GM12865 (cell line): ENCODE data around the gene SRP14.
A peak's percentile ranks its signal among the peaks of the same experiment; 100 is the strongest.

Experiments
- DNase-seq: peaks from one replicate; pipeline ENCODE4 v3.0.0; 2010; ENCODE audit warnings: low read depth
- H3K4me3 ChIP-seq: 2 replicates; pipeline ENCODE4 v1.5.1; 2011; ENCODE audit warnings: mild to moderate bottlenecking, low read depth, low read length, control low read depth
- TF ChIP-seq, protein P1 (sequence below): IDR thresholded peaks from 2 replicates; pipeline ENCODE4 v1.5.1; 2011; ENCODE audit warnings: low read length, control low read depth, low read depth, inconsistent platforms; ENCODE audit not compliant: insufficient read depth; ENCODE audit errors: missing control alignments

The SRP14 gene

DNA sequence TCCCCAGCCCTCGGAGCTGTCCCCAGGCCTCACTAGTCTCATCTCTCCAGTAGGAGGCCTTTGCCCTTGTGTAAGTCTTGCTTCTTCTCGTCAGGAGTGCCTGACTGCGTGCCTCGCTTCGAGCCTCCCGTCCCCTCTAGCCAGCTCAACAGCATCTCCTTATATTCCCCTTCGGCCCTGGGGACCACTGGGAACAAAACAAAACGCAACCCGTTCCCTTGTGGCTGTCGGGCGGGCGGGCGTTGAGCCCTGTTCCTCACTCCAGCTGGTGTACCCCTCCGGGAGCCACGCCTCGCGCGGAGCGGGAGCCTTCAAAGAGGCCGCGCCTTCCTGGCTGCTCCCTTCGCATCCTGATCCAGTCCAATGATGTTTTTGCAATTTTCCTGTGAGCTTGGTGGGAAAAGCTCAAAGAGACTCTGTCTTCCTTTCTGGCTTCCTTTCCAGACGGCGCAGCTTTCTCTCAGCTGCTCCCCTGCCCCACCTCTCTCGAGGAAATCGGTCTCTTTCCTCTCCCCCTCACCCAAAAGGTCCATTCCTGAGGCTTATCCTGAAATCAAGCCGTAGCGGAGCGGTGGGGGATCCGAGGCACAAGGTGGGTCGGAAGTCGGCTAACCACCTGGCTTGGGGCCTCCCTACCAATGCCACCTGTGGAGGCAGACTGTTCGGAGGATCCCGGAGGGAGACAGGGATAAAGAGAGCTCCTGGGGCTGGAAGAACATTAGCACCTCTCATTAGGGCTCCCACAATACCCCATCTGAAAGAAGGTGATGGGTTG is 33.4 kb upstream of the SRP14 start:
- TF ChIP-seq, protein P1, sequence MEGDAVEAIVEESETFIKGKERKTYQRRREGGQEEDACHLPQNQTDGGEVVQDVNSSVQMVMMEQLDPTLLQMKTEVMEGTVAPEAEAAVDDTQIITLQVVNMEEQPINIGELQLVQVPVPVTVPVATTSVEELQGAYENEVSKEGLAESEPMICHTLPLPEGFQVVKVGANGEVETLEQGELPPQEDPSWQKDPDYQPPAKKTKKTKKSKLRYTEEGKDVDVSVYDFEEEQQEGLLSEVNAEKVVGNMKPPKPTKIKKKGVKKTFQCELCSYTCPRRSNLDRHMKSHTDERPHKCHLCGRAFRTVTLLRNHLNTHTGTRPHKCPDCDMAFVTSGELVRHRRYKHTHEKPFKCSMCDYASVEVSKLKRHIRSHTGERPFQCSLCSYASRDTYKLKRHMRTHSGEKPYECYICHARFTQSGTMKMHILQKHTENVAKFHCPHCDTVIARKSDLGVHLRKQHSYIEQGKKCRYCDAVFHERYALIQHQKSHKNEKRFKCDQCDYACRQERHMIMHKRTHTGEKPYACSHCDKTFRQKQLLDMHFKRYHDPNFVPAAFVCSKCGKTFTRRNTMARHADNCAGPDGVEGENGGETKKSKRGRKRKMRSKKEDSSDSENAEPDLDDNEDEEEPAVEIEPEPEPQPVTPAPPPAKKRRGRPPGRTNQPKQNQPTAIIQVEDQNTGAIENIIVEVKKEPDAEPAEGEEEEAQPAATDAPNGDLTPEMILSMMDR = no peak
- H3K4me3 ChIP-seq = no peak overlapping the region
- no peak for DNase-seq

- TF ChIP-seq, protein P1 = no peak
- DNase-seq = no peak
- H3K4me3 ChIP-seq = no peak overlapping the region
Observed at GRCh38 chr15:40070608-40071218, 31.7 kb upstream of the SRP14 start.

DNA sequence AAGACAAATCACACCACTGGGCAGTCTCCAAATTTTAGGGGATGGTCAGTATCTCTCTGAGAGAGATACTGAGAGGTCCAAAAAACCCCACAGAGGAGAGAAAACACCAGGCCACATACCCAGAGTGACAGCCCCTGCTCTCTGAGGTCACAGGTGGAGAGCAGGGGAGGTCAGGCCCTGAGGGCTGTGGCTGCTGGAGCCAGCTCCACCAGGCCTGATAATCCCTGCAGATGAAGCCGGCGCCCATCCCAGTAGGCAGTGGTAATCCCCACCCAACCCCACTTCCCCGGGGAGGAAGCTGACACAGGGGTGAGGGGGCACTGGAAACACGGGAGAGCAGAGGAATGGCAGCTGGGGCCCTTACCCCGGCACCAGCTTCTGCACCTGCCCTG is 31.2 kb upstream of the SRP14 start:
- DNase-seq = no peak
- H3K4me3 ChIP-seq = no peak overlapping the region
- TF ChIP-seq, protein P1 = no peak

- DNase-seq = peak; percentile 90
- peak overlapping the region; percentile 58 for H3K4me3 ChIP-seq
- TF ChIP-seq, protein P1 = no peak
Observed at GRCh38 chr15:40069178-40070165, 30.5 kb upstream of the SRP14 start.

- TF ChIP-seq, protein P1 = no peak
- no peak for DNase-seq
- peak overlapping the region; percentile 58; the same call in 1 of the 2 replicates for H3K4me3 ChIP-seq
Observed at GRCh38 chr15:40067921-40068624, 29.1 kb upstream of the SRP14 start.

DNA sequence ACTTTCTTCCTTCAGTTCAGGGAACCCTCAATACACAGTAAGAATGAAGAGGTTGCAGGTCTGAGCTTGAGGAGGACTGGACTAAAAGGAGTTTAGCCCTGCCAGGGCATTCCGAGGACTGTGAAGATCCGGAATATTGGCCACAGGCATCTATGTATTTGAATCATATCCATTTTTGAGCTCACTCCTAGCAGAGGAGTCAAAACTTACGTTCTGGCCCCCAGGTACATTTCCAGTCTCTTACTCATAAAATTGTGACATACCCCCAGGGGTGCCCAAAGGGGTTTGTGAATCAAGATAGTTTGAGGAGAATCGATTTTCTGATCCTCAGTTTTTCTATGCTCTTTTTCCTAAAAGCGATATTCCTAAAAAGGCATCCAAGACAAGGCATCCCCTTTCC is 27.6 kb upstream of the SRP14 start:
- no peak overlapping the region for H3K4me3 ChIP-seq
- TF ChIP-seq, protein P1 = no peak
- DNase-seq = no peak
